Body of pancreas (tissue), 4 donors: Measurements from ENCODE around the gene CLEC17A. TPM values are rescaled to one million over a fixed set of nuclear protein-coding genes. Genes with fewer than 3 reads are reported as not detected.

Source experiments
- ATAC-seq: fragments of 150-250 bp; one replicate; pipeline ENCODE4 v1.9.1; 2016
- DNase-seq, 4 donors: peaks; one replicate each; pipeline ENCODE4 v3.0.0-alpha.2; 2019
- H3K27ac ChIP-seq, 4 donors: fragments of 200-600 bp; sonication (generic); 1 replicate in 3 of 4; 2 replicates in 1 of 4; pipeline versions ENCODE4 v1.5.1 to v1.6.1; 2016 to 2019; ENCODE audit warnings: mild to moderate bottlenecking in 1 of 4, mixed read lengths in 1 of 4, moderate library complexity in 1 of 4
- H3K27me3 ChIP-seq, 2 donors: fragments of 200-600 bp; sonication (generic); one replicate each; pipeline ENCODE4 v1.6.0; 2016; ENCODE audit warnings: mild to moderate bottlenecking in 1 of 2
- H3K36me3 ChIP-seq, 2 donors: fragments of 200-600 bp; sonication (generic); replicated peaks in 1 of 2; 2 replicates each; pipeline ENCODE4 v1.5.1; 2016; ENCODE audit warnings: low read depth in 2 of 2; ENCODE audit not compliant: insufficient read depth in 1 of 2
- H3K4me1 ChIP-seq: fragments of 200-600 bp; sonication (generic); one replicate; pipeline ENCODE4 v1.6.0; 2016
- H3K4me3 ChIP-seq, 2 donors: fragments of 200-600 bp; sonication (generic); 1 replicate in 1 of 2; 2 replicates in 1 of 2; pipeline ENCODE4 v1.5.1; 2016 to 2019
- H3K9me3 ChIP-seq, 3 donors: fragments of 200-600 bp; sonication (generic); 1 replicate in 2 of 3; 2 replicates in 1 of 3; pipeline ENCODE4 v1.5.1; 2016
- CTCF ChIP-seq, 7 experiments: fragments of 450-650 bp in 4 of 7; fragments of 200-600 bp in 3 of 7; sonication (generic) in 3 of 7; IDR thresholded peaks; one replicate each; pipeline ENCODE4 v1.5.1; 2016 to 2019; ENCODE audit warnings: antibody characterized with exemption in 7 of 7
- POLR2A ChIP-seq, 3 donors: fragments of 450-650 bp; IDR thresholded peaks; one replicate each; pipeline ENCODE4 v1.6.1; 2016; ENCODE audit warnings: antibody characterized with exemption in 3 of 3, mild to moderate bottlenecking in 2 of 3
- WGBS, 2 donors: methylation state at CpG; one replicate each; pipeline ENCODE4 v1.1.5; 2017; 5-methylcytosine and 5-hydroxymethylcytosine counted together
- intact Hi-C: fragments of 100-400 bp; cut with DNase I; formaldehyde crosslinking; loops from one replicate; pipeline ENCODE4 v1.15.1; 2023
- total RNA-seq, 2 donors: library from RNA; depleted of rRNA; stranded (reverse); fragments of >200 nt; gene quantifications; one replicate each; pipeline ENCODE4 v1.1.0, GENCODE V29; 2016

The CLEC17A gene
- total RNA-seq, 2 donors from 2014 or later: not detected

GRCh38 chr19:14542711-14543328 lies 40.1 kb upstream of the CLEC17A start:
- no peak for TF ChIP-seq CTCF (IDR thresholded peaks at IDR 0.05)
- no peak for TF ChIP-seq POLR2A (IDR thresholded peaks at IDR 0.05)
- H3K27ac ChIP-seq: no peak overlapping the region
- H3K4me3 ChIP-seq: no peak overlapping the region
- DNase-seq: no peak
- intact Hi-C loops: no loop called here
- no peak for ATAC-seq
- no peaks in the 10 kb centered on the region for H3K36me3 ChIP-seq
- H3K27me3 ChIP-seq: no peaks in the 10 kb centered on the region
- 65 to 74% methylated on average over 7 of the region's 7 CpGs for WGBS, 2 donors
- peaks cover 6% of the 10 kb centered on the region for H3K4me1 ChIP-seq
- H3K9me3 ChIP-seq: no peaks in the 10 kb centered on the region

GRCh38 chr19:14544047-14544446 lies 38.8 kb upstream of the CLEC17A start:
- ATAC-seq (no peak), DNase-seq (no peak)
- Histone ChIP-seq H3K27ac (no peak overlapping the region), H3K9me3 (no peaks in the 10 kb centered on the region), H3K36me3 (no peaks in the 10 kb centered on the region), H3K4me3 (no peak overlapping the region), H3K27me3 (no peaks in the 10 kb centered on the region), H3K4me1 (no peaks in the 10 kb centered on the region)
- no peak for TF ChIP-seq POLR2A (IDR thresholded peaks at IDR 0.05)
- 83 to 100% methylated on average over 1 to 5 of the region's 5 CpGs for WGBS, 2 donors
- intact Hi-C loops: no loop called here

GRCh38 chr19:14544977-14545715 lies 37.7 kb upstream of the CLEC17A start:
- ATAC-seq (peak; percentile 54), DNase-seq (peak; percentile 34 to 81 (median 68))
- no peaks in the 10 kb centered on the region for H3K9me3 ChIP-seq
- no peaks in the 10 kb centered on the region for H3K36me3 ChIP-seq
- H3K4me3 ChIP-seq: no peak overlapping the region
- WGBS, 2 donors: 55 to 65% methylated on average over 19 to 21 of the region's 21 CpGs
- H3K27me3 ChIP-seq: no peaks in the 10 kb centered on the region
- H3K4me1 ChIP-seq: no peaks in the 10 kb centered on the region
- TF ChIP-seq POLR2A (IDR thresholded peaks at IDR 0.05) (no peak), CTCF (IDR thresholded peaks at IDR 0.05) (no peak)
- no peak overlapping the region for H3K27ac ChIP-seq
- intact Hi-C loops: no loop called here

- no peaks in the 10 kb centered on the region for H3K9me3 ChIP-seq
Measured at GRCh38 chr19:14545716-14546082, 37.2 kb upstream of the CLEC17A start.

More at GRCh38 chr19:14545716-14546082, 37.2 kb upstream of the CLEC17A start:
- Histone ChIP-seq H3K4me3 (no peak overlapping the region), H3K4me1 (no peaks in the 10 kb centered on the region), H3K36me3 (no peaks in the 10 kb centered on the region), H3K27me3 (no peaks in the 10 kb centered on the region), H3K27ac (peak overlapping the region in 1 of 4 donors; percentile 26)
- DNase-seq (no peak), ATAC-seq (no peak)
- WGBS, 2 donors: 67% methylated on average over 9 of the region's 9 CpGs; no CpG with 5 or more reads in 1 of the 2 donors
- TF ChIP-seq POLR2A (IDR thresholded peaks at IDR 0.05) (no peak), CTCF (IDR thresholded peaks at IDR 0.05) (no peak)
- intact Hi-C loops: no loop called here
